ENCODE measurements around the gene SYT17.

Gene SYT17

DNA sequence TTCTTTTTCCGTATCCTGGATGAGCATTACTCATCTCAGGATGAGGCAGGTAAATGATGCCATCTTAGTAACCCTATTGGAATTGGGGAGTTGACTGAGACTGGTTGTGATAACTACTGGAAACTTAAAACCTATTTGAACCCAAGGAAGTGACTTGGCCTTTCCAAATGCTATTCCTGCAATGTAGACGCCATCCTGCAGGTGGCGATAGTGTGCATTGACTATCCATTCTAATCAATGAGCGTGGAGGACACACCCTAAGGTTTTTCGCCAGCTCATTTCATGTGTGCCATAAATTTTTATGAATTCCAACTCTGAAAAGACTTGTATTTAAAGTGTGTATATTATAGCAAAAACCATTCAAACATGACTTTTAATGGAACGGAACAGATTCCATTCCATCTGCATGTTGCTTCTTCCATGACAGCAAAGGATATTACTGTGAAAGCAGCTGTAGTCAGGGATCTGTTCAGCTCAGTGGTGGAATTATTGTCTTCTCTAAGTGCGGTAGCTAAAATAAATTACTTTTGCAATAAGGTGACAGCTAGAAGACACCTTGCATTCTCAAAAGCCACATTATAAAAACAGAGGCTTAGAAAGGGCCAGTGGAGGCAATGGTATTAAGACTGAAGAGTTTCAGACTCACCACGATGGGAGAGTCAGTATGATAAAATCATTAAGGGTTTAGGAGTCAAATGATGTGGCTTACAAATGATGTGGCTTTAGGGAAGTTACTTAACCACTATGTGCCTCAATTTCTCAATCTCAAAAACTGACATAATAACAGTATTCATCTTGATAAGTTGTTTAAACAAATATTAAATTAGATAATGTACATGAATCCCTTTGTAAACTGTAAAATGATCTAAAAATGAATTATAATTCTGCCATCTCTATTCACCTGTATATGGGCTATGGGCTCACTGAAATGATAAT, 55.5 kb downstream of the SYT17 start:
- DNase-seq, result no peak

DNA sequence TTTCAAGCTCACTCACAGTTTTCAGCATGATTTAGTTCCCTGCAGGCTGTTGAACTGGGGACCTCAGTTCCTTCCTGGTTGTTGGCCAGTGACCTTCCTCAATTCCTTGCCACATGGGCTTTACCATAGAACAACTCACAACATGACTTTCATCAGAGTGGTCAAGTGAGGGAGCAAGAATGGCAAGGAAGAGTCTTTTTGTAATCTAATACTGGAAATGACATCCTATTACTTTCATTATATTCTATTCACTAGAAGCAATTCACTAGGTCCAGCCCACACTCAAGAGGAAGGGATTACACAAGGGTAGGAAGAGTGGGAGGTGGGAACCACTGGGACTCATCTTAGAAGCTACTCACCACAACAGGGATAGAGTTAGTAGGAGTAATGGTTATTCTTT, 57.6 kb downstream of the SYT17 start:
- DNase-seq, result no peak

DNA sequence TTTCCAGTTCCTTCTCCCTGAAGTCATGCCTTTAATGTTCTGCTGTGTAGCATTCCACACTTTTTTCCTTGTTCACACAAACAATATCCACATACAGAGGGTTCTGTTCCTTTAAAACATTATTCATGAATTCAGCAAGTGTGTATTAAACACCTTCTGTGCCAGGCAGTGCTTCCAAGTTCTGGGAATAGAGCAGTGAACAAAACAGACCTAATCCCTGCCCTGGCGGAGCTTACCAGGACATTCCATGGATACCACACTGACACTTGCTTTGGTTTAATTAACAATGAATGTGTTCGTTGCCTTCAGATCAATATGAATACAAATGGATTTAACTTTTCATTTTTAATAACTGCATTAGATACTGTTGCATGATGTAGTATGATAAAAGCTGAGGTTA, 59.6 kb downstream of the SYT17 start:
- no peak for DNase-seq

DNA sequence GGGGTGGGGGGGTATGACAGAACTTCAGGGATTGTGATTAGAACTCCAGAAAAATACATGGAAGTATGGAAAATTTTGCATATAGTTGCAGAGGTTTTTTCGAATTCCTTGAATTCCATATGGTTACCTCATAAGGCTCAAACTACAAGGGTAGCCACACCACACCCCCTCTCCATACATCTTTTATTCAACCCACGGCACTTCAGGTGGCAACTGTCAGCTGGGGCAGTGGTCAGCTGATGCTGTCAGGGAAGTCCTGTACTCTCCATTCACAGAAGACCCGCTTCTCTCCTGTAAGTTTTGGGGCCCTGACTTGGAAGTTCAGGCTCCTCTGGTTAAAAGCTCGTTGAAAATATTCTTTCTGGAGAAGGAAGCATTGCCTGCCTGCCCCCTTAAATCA, 60.0 kb downstream of the SYT17 start:
- no peak for DNase-seq

DNA sequence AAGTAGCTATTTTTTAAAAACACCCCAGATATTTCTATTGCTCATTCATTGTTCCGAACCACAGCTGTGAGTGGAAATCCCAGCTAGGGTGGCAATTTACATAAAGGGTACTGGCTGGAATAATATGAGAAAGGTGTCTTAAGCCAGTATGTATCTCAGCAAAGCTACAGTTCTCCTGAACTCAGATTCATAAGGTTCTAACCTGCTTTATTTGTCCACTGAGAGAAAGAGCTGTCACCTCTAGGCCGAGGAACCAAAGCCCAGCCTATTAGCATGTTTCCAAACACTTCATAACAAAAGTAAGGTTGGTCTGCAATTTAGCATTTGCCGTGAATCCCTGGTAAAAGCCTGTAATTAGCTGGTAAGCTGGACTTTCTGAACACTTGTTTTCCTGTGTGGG, 60.5 kb downstream of the SYT17 start:
- DNase-seq, result no peak

DNA sequence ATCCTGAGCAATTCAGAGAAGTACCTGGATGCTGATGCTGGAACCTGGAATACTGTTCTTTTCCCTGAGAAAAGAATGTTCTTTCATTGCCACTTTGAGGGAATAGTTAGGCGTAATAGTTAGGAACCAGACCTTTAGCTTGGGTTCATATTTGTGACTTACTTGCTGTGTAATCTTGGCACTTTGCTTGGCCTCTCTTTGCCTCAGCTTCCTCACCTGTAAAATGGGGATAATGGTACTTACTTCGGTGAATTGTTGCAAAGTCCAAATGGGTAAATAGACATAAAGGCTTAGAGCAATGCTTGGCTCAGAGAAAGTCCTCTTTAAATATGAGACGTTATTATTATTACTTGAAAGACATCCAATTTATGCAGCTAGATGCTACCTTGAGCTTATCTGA, 62.5 kb downstream of the SYT17 start:
- no peak for DNase-seq

DNA sequence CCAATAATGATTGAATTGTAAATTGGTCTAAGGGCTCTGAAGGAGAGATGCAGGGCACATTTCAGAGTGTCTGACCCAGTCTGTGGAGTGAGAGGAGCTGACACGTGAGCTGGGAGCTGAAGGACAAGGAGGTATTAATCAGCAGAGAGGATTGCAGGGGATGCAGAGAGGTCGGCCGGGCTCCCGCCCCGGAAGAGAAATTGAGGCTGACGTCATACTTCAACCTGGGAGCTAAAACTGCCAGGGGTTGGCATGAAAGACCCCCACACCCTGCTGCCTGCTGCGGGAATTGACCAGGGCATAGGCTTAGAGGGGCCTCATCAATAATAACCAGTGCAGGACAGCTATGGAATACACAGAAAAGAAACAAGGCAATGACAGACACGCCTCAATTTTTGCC, 63.8 kb downstream of the SYT17 start:
- no peak for DNase-seq

DNA sequence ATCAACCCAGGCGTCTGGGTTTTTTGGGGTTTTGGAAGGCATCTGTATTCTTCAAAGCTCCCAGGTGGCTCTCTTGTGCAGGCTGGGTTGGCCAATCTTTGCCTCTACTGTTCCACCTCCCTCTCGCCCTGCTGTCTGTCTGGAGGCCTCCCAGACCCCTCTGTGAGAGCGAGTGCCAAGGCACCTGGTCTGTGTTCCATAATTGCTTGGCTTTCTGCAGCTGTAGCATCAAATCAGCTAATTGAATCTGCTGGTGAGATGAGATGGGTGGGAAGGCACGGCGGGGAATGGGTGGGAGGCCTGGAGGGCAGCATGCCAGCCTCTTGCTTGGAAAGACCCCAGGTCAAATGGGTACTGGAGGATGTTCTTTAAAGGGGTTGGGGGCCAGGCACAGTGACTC, 64.9 kb downstream of the SYT17 start:
- no peak for DNase-seq

DNA sequence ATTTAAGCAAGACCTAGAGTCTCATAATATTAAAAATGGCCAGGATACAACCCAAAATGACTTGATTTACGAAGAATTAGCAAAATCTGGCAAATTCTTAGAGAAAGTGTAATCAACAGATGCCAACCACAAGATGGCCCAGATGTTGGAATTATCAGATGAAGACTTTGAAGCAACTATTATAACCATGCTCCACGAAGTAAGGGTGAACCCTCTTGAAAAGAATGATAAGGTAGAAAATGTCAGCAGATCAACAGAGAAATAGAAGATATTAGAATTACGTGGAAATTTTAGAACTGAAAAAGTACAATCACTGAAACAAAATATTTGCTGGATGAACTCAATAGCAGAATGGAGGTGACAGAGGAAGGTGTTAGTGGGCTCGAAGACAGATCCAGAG, 67.4 kb downstream of the SYT17 start:
- no peak for DNase-seq

DNA sequence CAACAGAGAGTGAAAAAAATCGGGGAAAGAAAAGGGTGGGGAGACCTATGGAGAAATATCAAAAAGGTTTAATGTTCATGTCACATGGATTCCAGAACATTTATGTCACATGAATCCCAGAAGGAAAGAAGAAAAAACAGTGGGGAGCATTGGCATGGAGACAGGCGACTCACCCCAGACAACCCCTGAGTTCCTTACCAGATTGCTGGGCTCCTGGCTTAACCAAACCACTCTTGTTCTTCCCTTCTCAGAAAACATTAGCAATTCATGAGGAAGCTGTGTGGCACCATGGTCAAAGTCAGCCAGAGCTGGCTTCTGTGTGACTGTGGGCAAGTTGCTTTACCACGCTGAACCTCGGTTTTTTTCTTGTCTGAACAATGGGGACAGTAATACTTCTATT, 67.8 kb downstream of the SYT17 start:
- no peak for DNase-seq

DNA sequence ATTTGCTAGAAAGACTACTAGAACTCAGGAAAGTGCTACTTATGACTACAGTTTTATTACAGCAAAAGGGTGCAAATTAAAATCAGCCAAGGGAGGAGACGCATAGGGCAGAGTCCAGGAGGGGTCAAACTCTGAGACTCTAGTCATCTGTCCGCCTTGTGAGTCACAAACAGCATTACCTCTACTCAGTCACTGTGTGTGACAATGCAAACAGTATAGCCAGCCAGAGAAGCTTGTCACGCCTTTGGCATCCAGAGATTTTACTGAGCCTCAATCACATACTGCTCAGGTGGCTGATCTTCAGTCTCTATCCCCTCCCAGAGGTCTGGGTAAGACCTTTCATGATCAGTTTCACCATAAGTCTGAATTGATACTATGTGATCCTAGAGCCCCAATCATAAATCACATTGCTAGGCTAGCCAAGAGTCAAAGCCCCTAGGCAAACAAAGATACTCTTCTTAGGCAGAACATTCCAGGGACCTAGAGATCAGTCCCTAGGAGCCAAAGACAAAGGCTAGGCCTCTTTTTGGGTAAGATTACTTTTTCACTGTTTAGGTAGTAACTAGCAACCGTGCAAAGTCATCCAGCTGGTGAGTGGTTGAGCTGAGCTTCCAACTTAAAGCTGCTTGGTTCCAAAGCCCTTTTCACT, 68.6 kb downstream of the SYT17 start:
- DNase-seq, result no peak

DNA sequence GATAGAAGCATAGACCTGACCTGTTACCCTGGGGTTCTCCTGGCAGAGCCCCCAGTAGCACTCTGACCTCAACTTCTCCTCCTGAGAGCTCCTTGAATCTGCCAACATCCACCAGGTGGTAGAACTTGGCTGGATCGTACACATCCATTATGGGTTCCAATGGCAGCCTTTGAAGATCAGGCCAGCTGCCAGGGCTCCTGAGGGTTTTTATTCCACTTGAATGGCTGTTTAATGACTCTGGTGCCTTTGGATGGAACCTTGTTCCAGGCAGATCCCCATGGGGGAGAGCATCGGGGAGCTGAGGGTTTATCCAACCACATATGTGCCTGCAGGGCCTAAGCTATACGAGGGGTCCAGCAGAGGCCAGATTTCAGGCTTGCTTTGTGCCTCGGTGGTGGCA, 70.4 kb downstream of the SYT17 start:
- DNase-seq, result no peak

DNA sequence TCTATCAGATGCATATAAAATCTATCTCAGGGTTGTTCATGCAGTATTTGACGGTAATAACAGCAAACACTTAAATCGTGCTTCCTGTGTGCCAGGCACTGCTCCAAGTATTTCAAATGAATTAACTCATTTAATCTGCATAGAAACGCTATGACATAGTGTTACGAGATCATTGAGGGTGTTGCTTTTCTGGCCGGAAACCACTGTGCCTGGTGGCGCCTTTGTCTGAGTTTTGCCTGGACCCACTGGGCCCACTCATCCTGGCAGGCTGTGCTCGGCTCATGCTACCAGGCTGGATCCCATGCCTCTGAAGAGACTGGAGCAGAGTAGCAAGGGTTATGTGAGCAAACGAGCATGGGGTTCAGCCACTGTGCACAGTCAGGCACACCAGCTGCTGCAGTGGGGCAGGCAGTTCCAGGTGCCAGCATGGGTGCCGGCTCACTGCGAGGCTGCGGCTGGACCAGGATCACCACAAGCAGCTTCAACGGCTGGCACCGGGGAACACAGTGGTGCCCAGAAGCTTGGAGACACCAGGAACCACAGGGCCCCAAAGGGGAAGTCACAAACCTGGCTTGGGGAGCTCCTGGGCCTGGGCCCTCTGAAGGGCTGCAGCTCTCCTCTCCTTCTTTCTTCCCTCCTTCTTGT, 71.6 kb downstream of the SYT17 start:
- DNase-seq, result no peak

DNA sequence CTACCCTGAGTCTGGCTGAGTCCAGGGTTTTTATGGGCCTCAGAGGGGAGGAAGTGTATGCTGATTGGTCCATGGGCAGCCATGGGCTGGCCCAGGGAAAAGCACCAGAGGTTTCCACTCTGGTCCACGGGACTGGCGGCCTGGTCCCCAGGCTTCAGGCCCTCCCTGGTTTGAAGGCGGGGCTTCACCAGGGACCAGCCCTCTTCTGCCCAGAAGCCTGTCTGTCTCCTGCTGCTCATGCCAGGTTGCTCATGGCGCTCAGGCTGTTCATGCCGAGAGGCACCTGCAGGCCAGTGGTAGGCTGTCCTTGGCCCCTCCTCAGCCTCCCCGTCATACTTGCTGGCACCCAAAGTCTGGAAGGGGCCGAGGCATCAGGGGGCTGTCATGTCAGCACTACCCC, 72.5 kb downstream of the SYT17 start:
- DNase-seq, result no peak

DNA sequence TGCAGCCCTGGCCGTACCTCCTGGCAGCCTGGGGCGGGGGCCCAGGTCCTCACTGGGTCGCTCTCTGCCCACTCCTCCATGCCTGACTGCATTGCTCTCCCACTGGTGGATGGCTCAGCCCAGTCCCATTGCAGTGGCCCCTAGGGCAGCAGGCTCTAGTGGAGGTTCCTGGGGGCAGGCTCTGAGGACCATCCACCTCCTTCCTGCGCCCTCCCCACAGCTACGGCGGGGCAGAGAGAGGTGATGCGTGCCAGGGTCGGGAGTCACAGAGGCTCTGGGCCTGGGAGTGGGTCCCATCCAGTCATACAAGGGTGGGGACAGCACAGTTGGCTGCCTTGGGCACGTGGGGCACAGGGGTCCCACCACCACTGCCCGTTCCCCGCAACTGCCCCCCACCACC, 73.5 kb downstream of the SYT17 start:
- DNase-seq, result no peak

DNA sequence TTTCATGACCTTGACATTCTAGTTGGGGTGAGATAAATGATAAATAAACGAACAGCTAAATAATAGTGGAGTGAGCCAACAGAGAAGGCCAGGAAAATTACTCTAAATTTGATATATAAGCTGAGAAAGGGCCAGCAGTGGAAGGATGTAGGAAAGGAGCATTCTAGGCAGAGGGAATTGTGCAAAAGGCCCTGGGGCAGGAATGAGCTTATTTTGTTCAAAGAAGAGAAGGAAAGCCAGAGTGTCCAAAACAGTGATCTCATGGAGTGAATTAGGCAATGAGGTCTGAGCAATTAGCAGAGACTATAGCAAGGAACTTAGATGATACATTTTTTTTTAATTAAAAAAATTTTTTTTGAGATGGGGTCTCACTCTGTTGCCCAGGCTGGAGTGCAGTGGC, 74.1 kb downstream of the SYT17 start:
- DNase-seq, result no peak

DNA sequence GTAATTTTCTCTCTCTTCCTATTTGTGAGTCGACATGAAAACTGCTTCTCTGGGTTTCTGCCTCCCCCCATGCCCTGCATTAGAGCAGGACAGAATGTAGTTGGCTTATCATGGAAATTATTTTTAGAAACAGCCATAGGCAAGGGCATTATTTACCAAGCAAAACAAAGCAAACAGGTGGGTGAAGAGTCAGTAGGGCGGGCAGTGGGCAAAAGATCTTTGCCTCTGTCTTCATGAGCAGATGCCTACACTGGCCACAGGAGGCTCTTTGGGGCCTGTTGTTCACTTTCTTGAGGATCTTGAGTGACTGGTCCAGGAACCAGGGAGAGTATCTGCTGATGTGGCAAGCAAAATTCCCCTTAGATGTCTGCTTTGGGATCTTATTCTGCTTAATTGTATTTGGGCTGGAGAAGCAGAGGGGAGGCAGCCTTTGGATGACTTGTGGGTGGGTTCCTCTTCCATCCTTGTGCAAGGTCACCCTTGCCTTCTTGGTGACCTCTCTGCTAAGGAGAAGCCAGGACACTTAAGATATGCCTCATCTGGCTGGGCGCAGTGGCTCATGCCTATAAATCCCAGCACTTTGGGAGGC, 75.0 kb downstream of the SYT17 start:
- DNase-seq, result no peak

DNA sequence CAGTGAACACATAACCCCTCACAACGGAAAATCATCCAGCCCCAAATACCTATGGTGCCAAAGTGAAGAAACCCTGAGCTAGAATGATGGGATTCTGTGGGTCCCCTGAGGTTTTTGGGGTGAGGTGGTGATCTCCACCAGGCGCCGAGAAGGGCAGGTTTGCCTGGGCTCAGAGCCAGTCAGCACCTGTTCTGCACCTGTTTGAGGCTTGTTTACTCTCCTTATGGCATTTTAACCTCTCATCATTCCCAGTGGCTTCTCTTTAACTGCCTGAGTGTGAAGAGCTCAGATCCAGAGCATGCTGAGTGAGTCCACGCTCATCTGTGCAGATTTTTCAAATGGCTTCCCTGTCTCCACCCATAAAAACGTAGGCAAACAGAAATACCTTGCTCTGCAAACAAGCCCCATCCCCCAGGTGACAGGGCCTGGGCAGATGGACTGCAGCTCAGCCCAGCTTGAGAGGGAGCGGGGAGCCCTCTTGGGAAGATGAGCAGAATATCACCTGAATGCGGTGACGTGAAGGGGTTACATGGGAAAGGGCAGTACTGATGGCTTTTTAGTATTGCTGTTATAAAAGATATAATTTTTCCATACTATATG, 77.4 kb downstream of the SYT17 start:
- DNase-seq, result no peak

DNA sequence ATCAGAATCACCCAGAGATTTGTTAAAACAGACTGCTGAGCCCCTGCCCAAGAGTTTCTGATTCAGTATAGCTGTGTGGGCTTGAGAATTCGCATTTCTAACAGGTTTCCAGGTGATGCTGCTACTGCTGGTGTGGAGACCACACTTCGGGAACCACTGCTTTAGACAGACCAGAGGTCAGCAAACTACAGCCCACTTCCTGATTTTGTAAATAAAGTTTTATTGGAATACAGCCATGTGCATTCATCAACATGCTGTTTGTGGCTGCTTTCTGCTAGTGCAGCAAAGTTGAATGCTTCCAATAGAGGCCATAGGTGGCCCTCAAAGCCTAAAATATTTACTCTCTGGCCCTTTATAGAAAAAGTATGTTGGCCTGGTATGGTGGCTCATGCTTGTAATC, 84.9 kb downstream of the SYT17 start:
- DNase-seq, result no peak

DNA sequence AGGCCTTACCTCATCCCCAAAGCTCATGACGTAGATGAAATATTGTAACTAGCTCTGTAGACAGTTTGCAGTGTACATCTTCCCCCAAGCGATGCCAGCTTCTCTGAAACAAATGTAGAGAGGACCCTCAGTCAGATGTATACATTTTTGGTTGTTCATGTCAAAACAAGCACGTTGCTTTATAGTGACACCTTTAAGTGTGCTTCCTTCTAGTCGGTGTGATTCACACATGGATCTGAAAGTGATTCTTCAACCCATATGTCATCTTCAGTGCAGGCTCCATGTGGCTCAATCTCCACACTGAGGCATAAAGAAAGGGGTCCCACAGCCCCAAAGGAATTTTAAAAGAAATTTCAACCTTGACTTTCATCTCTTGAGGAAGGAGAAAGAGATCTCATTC, 86.6 kb downstream of the SYT17 start:
- DNase-seq, result no peak

DNA sequence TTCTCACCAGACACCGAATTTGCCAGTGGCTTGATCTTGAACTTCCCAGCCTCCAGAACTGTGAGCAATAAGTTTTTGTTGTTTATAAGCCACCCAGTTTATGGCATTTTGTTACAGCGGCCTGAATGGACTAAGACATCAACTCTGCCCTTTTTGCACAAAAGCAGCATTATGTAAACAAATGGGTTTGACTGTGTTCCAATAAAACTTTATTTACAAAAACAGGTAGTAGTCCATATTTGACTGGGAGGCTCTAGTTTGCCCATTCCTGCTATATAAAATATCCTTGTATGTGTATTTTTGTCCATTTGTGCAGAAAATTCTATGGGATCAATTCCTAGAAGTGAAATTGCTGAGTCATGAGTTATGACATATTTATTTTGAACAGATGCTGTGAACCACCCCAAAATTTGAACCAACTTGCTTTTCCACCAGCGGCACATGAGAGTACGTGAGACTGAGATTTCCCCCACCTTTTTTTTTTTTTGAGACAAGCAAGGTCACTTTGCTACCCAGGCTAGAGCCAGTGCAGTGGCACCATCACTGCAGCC, 96.2 kb downstream of the SYT17 start:
- DNase-seq, result no peak

DNA sequence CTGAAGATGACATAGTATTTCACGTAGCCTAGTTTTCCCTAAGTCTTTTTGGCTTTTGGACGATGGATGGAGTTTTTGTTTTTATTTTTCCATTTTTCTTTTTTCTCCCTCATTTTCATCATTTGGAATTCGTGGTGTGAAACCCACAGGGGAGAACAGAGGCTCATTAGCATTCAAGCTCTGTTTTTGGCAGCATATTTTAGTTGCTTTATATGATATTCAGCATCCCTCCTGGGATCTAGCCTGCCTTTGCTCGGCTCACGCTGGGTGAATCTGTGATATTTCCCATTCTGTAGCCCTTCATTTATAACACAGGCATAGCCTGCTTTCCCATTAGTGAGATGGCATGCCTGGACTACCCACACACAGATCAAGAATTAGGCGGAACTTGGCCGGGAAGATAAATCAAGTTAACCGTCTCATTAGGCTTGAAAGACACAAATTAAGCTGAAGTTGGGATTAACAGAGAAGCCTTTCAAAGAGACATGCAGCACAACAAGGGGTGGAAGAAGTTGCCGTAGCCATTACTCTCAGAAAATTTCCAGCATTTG, 97.4 kb downstream of the SYT17 start:
- DNase-seq, result peak in 2 of 14 donors; percentile 1 to 12

All from C1 segment of cervical spinal cord (tissue), 14 donors.